Measurements from ENCODE around the gene PHACTR3. TPM values are rescaled to one million over a fixed set of nuclear protein-coding genes. Genes with fewer than 3 reads are reported as not detected.
"Not testable (repeated sequence)": the region's sequence is repeated elsewhere in the genome, so short reads cannot be mapped to it uniquely, and the experiment has no call there.

PHACTR3 gene
- total RNA-seq, 2 experiments from 2014 or later = not detected

GRCh38 chr20:59871096-59871495 lies 266.8 kb downstream of the PHACTR3 start:
- Mint-ChIP-seq H3K4me1 (peaks cover 2% of the 10 kb centered on the region), H3K27me3 (peaks cover 3% of the 10 kb centered on the region), H3K36me3 (ENCODE audit: low read depth) (no peaks in the 10 kb centered on the region), H3K4me3 (no peak overlapping the region), H3K9me3 (no peaks in the 10 kb centered on the region), H3K27ac (no peak overlapping the region)
- CTCF ChIA-PET = no interaction called here
- no peak for DNase-seq
- POLR2A ChIA-PET = no interaction called here

- no peak overlapping the region for H3K27ac Mint-ChIP-seq
- no peak for DNase-seq
- no peaks in the 10 kb centered on the region for H3K36me3 Mint-ChIP-seq (ENCODE audit: low read depth)
- CTCF ChIA-PET = no interaction called here
- H3K27me3 Mint-ChIP-seq = no peaks in the 10 kb centered on the region
- H3K4me1 Mint-ChIP-seq = peaks cover 2% of the 10 kb centered on the region
- H3K4me3 Mint-ChIP-seq = no peak overlapping the region
- H3K9me3 Mint-ChIP-seq = no peaks in the 10 kb centered on the region
- POLR2A ChIA-PET = no interaction called here
Measured at GRCh38 chr20:59873409-59873808, 269.1 kb downstream of the PHACTR3 start.

GRCh38 chr20:59880198-59880597 lies 275.9 kb downstream of the PHACTR3 start:
- Mint-ChIP-seq H3K36me3 (ENCODE audit: low read depth) (no peaks in the 10 kb centered on the region), H3K27ac (no peak overlapping the region), H3K9me3 (no peaks in the 10 kb centered on the region), H3K27me3 (no peaks in the 10 kb centered on the region), H3K4me1 (no peaks in the 10 kb centered on the region), H3K4me3 (no peak overlapping the region)
- ChIA-PET CTCF (no interaction called here), POLR2A (no interaction called here)
- no peak for DNase-seq

GRCh38 chr20:59884494-59884893 lies 280.2 kb downstream of the PHACTR3 start:
- Mint-ChIP-seq H3K4me3 (no peak overlapping the region), H3K9me3 (no peaks in the 10 kb centered on the region), H3K4me1 (no peaks in the 10 kb centered on the region), H3K27ac (no peak overlapping the region), H3K27me3 (no peaks in the 10 kb centered on the region), H3K36me3 (ENCODE audit: low read depth) (no peaks in the 10 kb centered on the region)
- ChIA-PET POLR2A (no interaction called here), CTCF (no interaction called here)
- no peak for DNase-seq

- Mint-ChIP-seq H3K36me3 (ENCODE audit: low read depth) (peaks cover 3% of the 10 kb centered on the region), H3K4me3 (no peak overlapping the region), H3K27ac (no peak overlapping the region), H3K4me1 (no peaks in the 10 kb centered on the region), H3K9me3 (no peaks in the 10 kb centered on the region), H3K27me3 (no peaks in the 10 kb centered on the region)
- DNase-seq = no peak
- ChIA-PET CTCF (no interaction called here), POLR2A (no interaction called here)
Measured at GRCh38 chr20:59888050-59888449, 283.7 kb downstream of the PHACTR3 start.

GRCh38 chr20:59890035-59890434 lies 285.7 kb downstream of the PHACTR3 start:
- H3K4me3 Mint-ChIP-seq; CTCF ChIA-PET; POLR2A ChIA-PET; H3K27me3 Mint-ChIP-seq; H3K4me1 Mint-ChIP-seq; H3K27ac Mint-ChIP-seq; DNase-seq; H3K9me3 Mint-ChIP-seq; H3K36me3 Mint-ChIP-seq (ENCODE audit: low read depth): not testable (repeated sequence)

- CTCF ChIA-PET = no interaction called here
- Mint-ChIP-seq H3K4me3 (no peak overlapping the region), H3K4me1 (no peaks in the 10 kb centered on the region), H3K36me3 (ENCODE audit: low read depth) (peaks cover 3% of the 10 kb centered on the region), H3K9me3 (no peaks in the 10 kb centered on the region), H3K27ac (no peak overlapping the region), H3K27me3 (peaks cover 2% of the 10 kb centered on the region)
- POLR2A ChIA-PET = no interaction called here
- DNase-seq = no peak
Measured at GRCh38 chr20:59891581-59891980, 287.2 kb downstream of the PHACTR3 start.

GRCh38 chr20:59895908-59896307 lies 291.6 kb downstream of the PHACTR3 start:
- Mint-ChIP-seq H3K4me3 (no peak overlapping the region), H3K9me3 (no peaks in the 10 kb centered on the region), H3K4me1 (no peaks in the 10 kb centered on the region), H3K36me3 (ENCODE audit: low read depth) (no peaks in the 10 kb centered on the region), H3K27me3 (peaks cover 6% of the 10 kb centered on the region), H3K27ac (no peak overlapping the region)
- POLR2A ChIA-PET = interaction anchor here (0.6 kb wide), 1 partner anchor 1893 kb away, joined by 4 read pairs; no protein-coding TSS in a partner anchor
- DNase-seq = no peak
- CTCF ChIA-PET = no interaction called here

Measured in activated CD4-positive, alpha-beta T cell treated with anti-CD3 and anti-CD28 coated beads, Interleukin-2, amount 10 ng/mL, durations not matched to agents 7 days and 5 days (primary cell).